Mesenchymal stem cell (in vitro differentiated cells and primary cell): Measurements from ENCODE around the gene NUCB2.

Experiments
- DNase-seq: peaks from one replicate; pipeline ENCODE4 v3.0.0-alpha.2; 2013
- H2AFZ ChIP-seq: one replicate; pipeline ENCODE4 v1.6.1; 2013; ENCODE audit warnings: low read depth, mild to moderate bottlenecking, control low read depth, inconsistent platforms, low read length, moderate library complexity
- H2AK5ac ChIP-seq: 2 replicates; pipeline ENCODE4 v1.6.1; 2013; ENCODE audit warnings: low read length, moderate library complexity, mild to moderate bottlenecking, inconsistent platforms; ENCODE audit not compliant: severe bottlenecking
- H2BK120ac ChIP-seq: one replicate; pipeline ENCODE4 v1.6.1; 2013; ENCODE audit warnings: low read depth, mild to moderate bottlenecking, inconsistent platforms, low read length, moderate library complexity
- H2BK12ac ChIP-seq, 2 experiments: one replicate each; pipeline ENCODE4 v1.6.1; 2013; ENCODE audit warnings: inconsistent platforms in 2 of 2, low read length in 2 of 2, mild to moderate bottlenecking in 2 of 2, moderate library complexity in 2 of 2, control low read depth in 1 of 2
- H2BK15ac ChIP-seq: one replicate; pipeline ENCODE4 v1.6.1; 2013; ENCODE audit warnings: mild to moderate bottlenecking, low read depth, inconsistent platforms; ENCODE audit not compliant: poor library complexity, severe bottlenecking
- H2BK5ac ChIP-seq: 2 replicates; pipeline ENCODE4 v1.6.1; 2013; ENCODE audit warnings: low read depth, mild to moderate bottlenecking, low read length, control low read depth, inconsistent platforms; ENCODE audit not compliant: poor library complexity, severe bottlenecking
- H3K14ac ChIP-seq, 2 experiments: one replicate each; pipeline ENCODE4 v1.6.1; 2013; ENCODE audit warnings: inconsistent platforms in 2 of 2, low read length in 2 of 2, control low read depth in 1 of 2, mild to moderate bottlenecking in 1 of 2, moderate library complexity in 1 of 2
- H3K18ac ChIP-seq, 2 experiments: one replicate each; pipeline ENCODE4 v1.6.1; 2013; ENCODE audit warnings: inconsistent platforms in 2 of 2, low read length in 2 of 2, control low read depth in 1 of 2, low read depth in 1 of 2, mild to moderate bottlenecking in 1 of 2
- H3K23ac ChIP-seq, 2 experiments: one replicate each; pipeline ENCODE4 v1.6.1; 2013; ENCODE audit warnings: inconsistent platforms in 2 of 2, low read length in 2 of 2, mild to moderate bottlenecking in 2 of 2, moderate library complexity in 2 of 2, control low read depth in 1 of 2
- H3K27ac ChIP-seq: 2 replicates; pipeline ENCODE4 v1.5.1; 2013; ENCODE audit warnings: mild to moderate bottlenecking, moderate library complexity, low read length, control low read depth, inconsistent platforms; ENCODE audit not compliant: poor library complexity, severe bottlenecking
- H3K27me3 ChIP-seq, 2 experiments: 2 replicates each; pipeline versions ENCODE4 v1.6.1 to v1.7.0; 2013; ENCODE audit warnings: low read length in 2 of 2, mild to moderate bottlenecking in 2 of 2, moderate library complexity in 2 of 2, control low read depth in 1 of 2, inconsistent platforms in 1 of 2; ENCODE audit not compliant: control insufficient read depth in 1 of 2, insufficient read depth in 1 of 2
- H3K36me3 ChIP-seq, 2 experiments: 2 replicates each; pipeline versions ENCODE4 v1.6.1 to v1.7.0; 2013; ENCODE audit warnings: low read length in 2 of 2, control low read depth in 1 of 2, inconsistent platforms in 1 of 2, low read depth in 1 of 2, mild to moderate bottlenecking in 1 of 2; ENCODE audit not compliant: insufficient read depth in 2 of 2, control insufficient read depth in 1 of 2
- H3K4ac ChIP-seq, 2 experiments: one replicate each; pipeline ENCODE4 v1.6.1; 2013; ENCODE audit warnings: inconsistent platforms in 2 of 2, low read length in 2 of 2, mild to moderate bottlenecking in 2 of 2, moderate library complexity in 2 of 2, control low read depth in 1 of 2, low read depth in 1 of 2
- H3K4me1 ChIP-seq: 2 replicates; pipeline ENCODE4 v1.6.1; 2013; ENCODE audit warnings: low read depth, low read length, control low read depth; ENCODE audit not compliant: control insufficient read depth, insufficient read depth
- H3K4me2 ChIP-seq: 2 replicates; pipeline ENCODE4 v1.6.1; 2013; ENCODE audit warnings: low read length, mild to moderate bottlenecking, inconsistent platforms; ENCODE audit not compliant: poor library complexity, severe bottlenecking
- H3K4me3 ChIP-seq, 2 experiments: 2 replicates each; pipeline versions ENCODE4 v1.5.1 to v1.7.0; 2013; ENCODE audit warnings: low read length in 2 of 2, mild to moderate bottlenecking in 2 of 2, control low read depth in 1 of 2, low read depth in 1 of 2; ENCODE audit not compliant: insufficient read depth in 1 of 2
- H3K79me1 ChIP-seq: replicated peaks from 2 replicates; pipeline ENCODE4 v1.6.1; 2013; ENCODE audit warnings: mild to moderate bottlenecking, control low read depth, low read length, inconsistent platforms; ENCODE audit not compliant: poor library complexity, severe bottlenecking
- H3K9ac ChIP-seq: 2 replicates; pipeline ENCODE4 v1.7.0; 2013; ENCODE audit warnings: mild to moderate bottlenecking, low read length, moderate library complexity
- H3K9me3 ChIP-seq: 2 replicates; pipeline ENCODE4 v1.7.0; 2013; ENCODE audit warnings: mild to moderate bottlenecking, low read length; ENCODE audit not compliant: control insufficient read depth
- H4K8ac ChIP-seq: one replicate; pipeline ENCODE4 v1.6.1; 2013; ENCODE audit warnings: inconsistent platforms, mild to moderate bottlenecking, low read length, moderate library complexity
- H4K91ac ChIP-seq: one replicate; pipeline ENCODE4 v1.6.1; 2013; ENCODE audit warnings: mild to moderate bottlenecking, low read length, inconsistent platforms
- WGBS: methylation state at CpG from one replicate; pipeline ENCODE4 v1.1.7; 2013; ENCODE audit warnings: mixed read lengths; 5-methylcytosine and 5-hydroxymethylcytosine counted together

NUCB2 gene

GRCh38 chr11:17252704-17253103 lies 23.8 kb upstream of the NUCB2 start:
- no peak overlapping the region for H4K91ac ChIP-seq
- no peak overlapping the region for H2AK5ac ChIP-seq
- H2BK12ac ChIP-seq = no peak overlapping the region
- no peak overlapping the region for H2BK5ac ChIP-seq
- WGBS = 77% methylated on average over 4 of the region's 4 CpGs
- H2BK15ac ChIP-seq = no peak overlapping the region
- H3K9me3 ChIP-seq = no peaks in the 10 kb centered on the region
- H3K9ac ChIP-seq = no peak overlapping the region
- H3K27ac ChIP-seq = no peak overlapping the region
- H3K4me1 ChIP-seq = peaks cover 1% of the 10 kb centered on the region
- H3K4me2 ChIP-seq = no peak overlapping the region
- no peak overlapping the region for H3K18ac ChIP-seq
- no peak overlapping the region for H2BK120ac ChIP-seq
- no peak overlapping the region for H3K23ac ChIP-seq
- no peak overlapping the region for H4K8ac ChIP-seq
- no peak overlapping the region for H3K14ac ChIP-seq
- H3K79me1 ChIP-seq = no peaks in the 10 kb centered on the region
- no peaks in the 10 kb centered on the region for H3K36me3 ChIP-seq
- no peaks in the 10 kb centered on the region for H3K27me3 ChIP-seq
- DNase-seq = no peak
- H2AFZ ChIP-seq = no peak overlapping the region
- no peak overlapping the region for H3K4ac ChIP-seq
- H3K4me3 ChIP-seq = no peak overlapping the region

- Histone ChIP-seq H4K91ac (no peak overlapping the region), H2AFZ (no peak overlapping the region), H3K4me3 (no peak overlapping the region), H2AK5ac (no peak overlapping the region), H3K18ac (peak overlapping the region in 1 of 2 experiments; percentile 4), H3K4me1 (peaks cover 1% of the 10 kb centered on the region), H2BK120ac (no peak overlapping the region), H3K4me2 (no peak overlapping the region), H3K9ac (peak overlapping the region; percentile 69), H3K9me3 (no peaks in the 10 kb centered on the region), H3K79me1 (no peaks in the 10 kb centered on the region), H4K8ac (no peak overlapping the region), H3K4ac (no peak overlapping the region), H2BK12ac (no peak overlapping the region), H3K27me3 (no peaks in the 10 kb centered on the region), H3K27ac (no peak overlapping the region), H3K23ac (no peak overlapping the region), H2BK5ac (no peak overlapping the region), H3K14ac (no peak overlapping the region), H3K36me3 (no peaks in the 10 kb centered on the region), H2BK15ac (no peak overlapping the region)
- peak; percentile 86 for DNase-seq
- WGBS = 98% methylated on average over 2 of the region's 3 CpGs
Measured at GRCh38 chr11:17256512-17256911, 20.0 kb upstream of the NUCB2 start.

- no CpG with 5 or more reads among the region's 1 CpG for WGBS
- Histone ChIP-seq H3K4me3 (no peak overlapping the region), H4K8ac (peak overlapping the region; percentile 49), H3K36me3 (no peaks in the 10 kb centered on the region), H2BK120ac (no peak overlapping the region), H3K23ac (no peak overlapping the region), H4K91ac (no peak overlapping the region), H3K27me3 (no peaks in the 10 kb centered on the region), H2BK15ac (no peak overlapping the region), H2BK12ac (no peak overlapping the region), H2AK5ac (no peak overlapping the region), H3K9me3 (no peaks in the 10 kb centered on the region), H3K4me1 (peaks cover 1% of the 10 kb centered on the region), H3K4ac (no peak overlapping the region), H2BK5ac (no peak overlapping the region), H3K18ac (peak overlapping the region in 1 of 2 experiments; percentile 4), H3K14ac (no peak overlapping the region), H3K27ac (no peak overlapping the region), H3K4me2 (no peak overlapping the region), H3K79me1 (no peaks in the 10 kb centered on the region), H3K9ac (peak overlapping the region; percentile 69), H2AFZ (no peak overlapping the region)
- peak; percentile 17 for DNase-seq
Measured at GRCh38 chr11:17257196-17257595, 19.3 kb upstream of the NUCB2 start.

- H2BK12ac ChIP-seq = no peak overlapping the region
- no peak overlapping the region for H3K4me3 ChIP-seq
- H3K9me3 ChIP-seq = no peaks in the 10 kb centered on the region
- no peak overlapping the region for H2AFZ ChIP-seq
- H3K18ac ChIP-seq = no peak overlapping the region
- H2BK5ac ChIP-seq = no peak overlapping the region
- H3K4me2 ChIP-seq = no peak overlapping the region
- H3K27me3 ChIP-seq = no peaks in the 10 kb centered on the region
- no peaks in the 10 kb centered on the region for H3K36me3 ChIP-seq
- no peak overlapping the region for H4K8ac ChIP-seq
- no peak overlapping the region for H2BK15ac ChIP-seq
- no peaks in the 10 kb centered on the region for H3K79me1 ChIP-seq
- no peak overlapping the region for H3K23ac ChIP-seq
- peaks cover 1% of the 10 kb centered on the region for H3K4me1 ChIP-seq
- no peak overlapping the region for H3K4ac ChIP-seq
- no peak overlapping the region for H3K27ac ChIP-seq
- no peak overlapping the region for H2AK5ac ChIP-seq
- H4K91ac ChIP-seq = no peak overlapping the region
- DNase-seq = no peak
- no peak overlapping the region for H3K14ac ChIP-seq
- H3K9ac ChIP-seq = no peak overlapping the region
- H2BK120ac ChIP-seq = no peak overlapping the region
Measured at GRCh38 chr11:17258670-17259069, 17.9 kb upstream of the NUCB2 start.
